H1 (cell line): ENCODE measurements around the gene UTS2B. TPM values are rescaled to one million over a fixed set of nuclear protein-coding genes. Genes with fewer than 3 reads are reported as not detected.

Experiments
- CTCF ChIA-PET: fragments of 300-600 bp; sonication (Branson Sonifier 250); formaldehyde crosslinking; loops from one replicate; lab custom pipeline; 2021; ENCODE audit not compliant: partially characterized antibody; lab: Charles Lee
- POLR2A ChIA-PET: fragments of 300-600 bp; sonication (Branson Sonifier 250); formaldehyde crosslinking; loops from one replicate; lab custom pipeline; 2021; ENCODE audit warnings: inconsistent platforms; ENCODE audit not compliant: partially characterized antibody; lab: Charles Lee
- DNase-seq, 2 experiments: peaks; one replicate each; pipeline versions ENCODE4 v3.0.0 to v3.0.0-alpha.2; 2010 to 2022; ENCODE audit warnings: low spot score in 2 of 2, low read depth in 1 of 2, mixed read lengths in 1 of 2
- FAIRE-seq: peaks from 2 replicates; lab custom pipeline; 2011; peaks lifted over from hg19 to GRCh38; lab: Jason Lieb, UNC
- H2AFZ ChIP-seq: 2 replicates; pipeline ENCODE4 v1.8.1; 2012; ENCODE audit warnings: low read length, inconsistent platforms
- H2AK5ac ChIP-seq: 2 replicates; pipeline ENCODE4 v1.6.1; 2013; ENCODE audit warnings: low read depth, low read length
- H2BK120ac ChIP-seq: replicated peaks from 2 replicates; pipeline ENCODE3; 2013; ENCODE audit warnings: low read depth, low read length, inconsistent platforms
- H2BK12ac ChIP-seq: 2 replicates; pipeline ENCODE4 v1.6.1; 2013; ENCODE audit warnings: low read depth, low read length
- H2BK15ac ChIP-seq: 2 replicates; pipeline ENCODE4 v1.6.1; 2013; ENCODE audit warnings: low read length
- H2BK20ac ChIP-seq: 2 replicates; pipeline ENCODE4 v1.6.1; 2013; ENCODE audit warnings: low read length
- H2BK5ac ChIP-seq: 2 replicates; pipeline ENCODE4 v1.6.1; 2013; ENCODE audit warnings: low read depth, low read length
- H3K14ac ChIP-seq: 2 replicates; pipeline ENCODE4 v1.6.1; 2013; ENCODE audit warnings: inconsistent platforms; ENCODE audit not compliant: insufficient read length
- H3K18ac ChIP-seq: 2 replicates; pipeline ENCODE4 v1.6.1; 2013; ENCODE audit warnings: low read length; ENCODE audit errors: extremely low read depth
- H3K23ac ChIP-seq: 2 replicates; pipeline ENCODE4 v1.6.1; 2013; ENCODE audit warnings: inconsistent platforms; ENCODE audit not compliant: insufficient read length
- H3K23me2 ChIP-seq: 2 replicates; pipeline ENCODE4 v1.6.1; 2013; ENCODE audit warnings: low read depth, low read length
- H3K27ac ChIP-seq: 2 replicates; pipeline ENCODE4 v1.6.1; 2011; ENCODE audit warnings: low read depth, low read length, inconsistent platforms
- H3K27me3 ChIP-seq, 4 experiments: replicated peaks in 1 of 4; 1 replicate in 1 of 4; 2 replicates in 3 of 4; pipeline versions ENCODE4 v1.6.1 to v1.8.1; 2011 to 2013; ENCODE audit warnings: low read length in 3 of 4, mild to moderate bottlenecking in 3 of 4, inconsistent platforms in 2 of 4, mixed read lengths in 2 of 4, moderate library complexity in 1 of 4; ENCODE audit not compliant: control insufficient read depth in 3 of 4, insufficient read depth in 3 of 4; ENCODE audit errors: extremely low read depth in 1 of 4
- H3K36me3 ChIP-seq, 4 experiments: 2 replicates each; pipeline versions ENCODE4 v1.6.1 to v1.8.1; 2011 to 2013; ENCODE audit warnings: mild to moderate bottlenecking in 4 of 4, low read length in 3 of 4, moderate library complexity in 2 of 4, control low read depth in 1 of 4, inconsistent platforms in 1 of 4; ENCODE audit not compliant: insufficient read depth in 4 of 4, control insufficient read depth in 2 of 4
- H3K4ac ChIP-seq: replicated peaks from 2 replicates; pipeline ENCODE3; 2013; ENCODE audit warnings: low read length, low read depth, mixed read lengths, inconsistent platforms; ENCODE audit not compliant: insufficient read length
- H3K4me1 ChIP-seq, 4 experiments: replicated peaks in 1 of 4; 1 replicate in 1 of 4; 2 replicates in 3 of 4; pipeline versions ENCODE4 v1.6.1 to v1.8.1; 2011 to 2013; ENCODE audit warnings: low read length in 3 of 4, inconsistent platforms in 2 of 4, mixed read lengths in 1 of 4; ENCODE audit not compliant: insufficient read depth in 4 of 4, control insufficient read depth in 3 of 4
- H3K4me2 ChIP-seq, 2 experiments: 2 replicates each; pipeline versions ENCODE4 v1.6.1 to v1.8.1; 2011 to 2013; ENCODE audit warnings: low read depth in 2 of 2, low read length in 2 of 2, control low read depth in 1 of 2, inconsistent platforms in 1 of 2, mild to moderate bottlenecking in 1 of 2; ENCODE audit not compliant: insufficient read depth in 1 of 2
- H3K4me3 ChIP-seq, 4 experiments: fragments of 200-600, 300-600 bp in 1 of 4; sonication (generic), shearing (Covaris generic), sonication (Bioruptor Twin) in 1 of 4; 2 replicates each; pipeline versions ENCODE4 v1.5.1 to v1.8.1; 2011 to 2016; ENCODE audit warnings: low read length in 4 of 4, low read depth in 3 of 4, control low read depth in 2 of 4, inconsistent platforms in 2 of 4, mild to moderate bottlenecking in 2 of 4, mixed read lengths in 1 of 4, moderate library complexity in 1 of 4; ENCODE audit not compliant: insufficient read depth in 2 of 4; ENCODE audit errors: extremely low read depth in 1 of 4
- H3K56ac ChIP-seq: replicated peaks from 2 replicates; pipeline ENCODE3; 2013; ENCODE audit warnings: low read depth, mild to moderate bottlenecking, mixed read lengths, low read length, inconsistent platforms; ENCODE audit not compliant: insufficient read length
- H3K79me1 ChIP-seq: 2 replicates; pipeline ENCODE4 v1.6.1; 2013; ENCODE audit warnings: low read depth, low read length, control low read depth
- H3K79me2 ChIP-seq, 2 experiments: 2 replicates each; pipeline versions ENCODE4 v1.6.1 to v1.8.1; 2012 to 2013; ENCODE audit warnings: low read length in 2 of 2, mild to moderate bottlenecking in 2 of 2, inconsistent platforms in 1 of 2; ENCODE audit not compliant: insufficient read depth in 2 of 2, control insufficient read depth in 1 of 2
- H3K9ac ChIP-seq, 4 experiments: replicated peaks in 1 of 4; 1 replicate in 1 of 4; 2 replicates in 3 of 4; pipeline versions ENCODE4 v1.6.1 to v1.8.1; 2011 to 2013; ENCODE audit warnings: low read depth in 3 of 4, low read length in 3 of 4, control low read depth in 2 of 4, mild to moderate bottlenecking in 2 of 4, moderate library complexity in 2 of 4, inconsistent platforms in 1 of 4; ENCODE audit errors: extremely low read depth in 1 of 4
- H3K9me3 ChIP-seq, 2 experiments: 2 replicates each; pipeline versions ENCODE4 v1.6.1 to v1.8.1; 2012 to 2013; ENCODE audit warnings: mild to moderate bottlenecking in 2 of 2, moderate library complexity in 2 of 2, control low read depth in 1 of 2, inconsistent platforms in 1 of 2, low read depth in 1 of 2, low read length in 1 of 2, mixed read lengths in 1 of 2; ENCODE audit not compliant: insufficient read depth in 2 of 2
- H4K20me1 ChIP-seq, 2 experiments: replicated peaks in 1 of 2; 2 replicates each; pipeline versions ENCODE3 to v1.8.1; 2011 to 2013; ENCODE audit warnings: inconsistent platforms in 2 of 2, low read length in 2 of 2, mild to moderate bottlenecking in 1 of 2; ENCODE audit not compliant: insufficient read depth in 2 of 2, control insufficient read depth in 1 of 2
- H4K5ac ChIP-seq: 2 replicates; pipeline ENCODE4 v1.6.1; 2013; ENCODE audit warnings: low read length, low read depth, mixed read lengths, inconsistent platforms; ENCODE audit not compliant: insufficient read length
- H4K8ac ChIP-seq: 2 replicates; pipeline ENCODE4 v1.8.0; 2013; ENCODE audit warnings: mild to moderate bottlenecking, moderate library complexity, low read length, inconsistent platforms; ENCODE audit not compliant: insufficient read depth; ENCODE audit errors: extremely low read depth
- H4K91ac ChIP-seq: replicated peaks from 2 replicates; pipeline ENCODE3; 2013; ENCODE audit warnings: low read length, mixed read lengths, inconsistent platforms; ENCODE audit not compliant: insufficient read length
- EGR1 ChIP-seq: IDR thresholded peaks from 2 replicates; pipeline ENCODE4 v1.6.1; 2011; ENCODE audit warnings: low read depth, low read length, borderline replicate concordance
- EP300 ChIP-seq, 2 experiments: IDR thresholded peaks; 1 replicate in 1 of 2; 2 replicates in 1 of 2; pipeline ENCODE4 v1.6.1; 2011 to 2012; ENCODE audit warnings: low read depth in 2 of 2, low read length in 2 of 2, mild to moderate bottlenecking in 2 of 2, borderline replicate concordance in 1 of 2, inconsistent platforms in 1 of 2, moderate library complexity in 1 of 2
- JUN ChIP-seq: IDR thresholded peaks from 2 replicates; pipeline ENCODE4 v1.6.1; 2011; ENCODE audit warnings: low read depth, mild to moderate bottlenecking, improper control_type of control experiment, low read length
- KDM4A ChIP-seq: IDR thresholded peaks from one replicate; pipeline ENCODE4 v1.7.1; 2012; ENCODE audit warnings: low read depth, mild to moderate bottlenecking, moderate library complexity, low read length, inconsistent platforms; ENCODE audit not compliant: severe bottlenecking
- POLR2AphosphoS5 ChIP-seq: IDR thresholded peaks from 2 replicates; pipeline ENCODE4 v1.6.1; 2011; ENCODE audit warnings: low read depth, low read length
- SUZ12 ChIP-seq: fragments of 200-600 bp; sonication (generic); IDR thresholded peaks from 2 replicates; pipeline ENCODE4 v1.6.1; 2012; ENCODE audit warnings: mild to moderate bottlenecking, inconsistent platforms, low read length, moderate library complexity, mixed read lengths
- TCF12 ChIP-seq: IDR thresholded peaks from 2 replicates; pipeline ENCODE4 v1.6.1; 2011; ENCODE audit warnings: low read depth, mild to moderate bottlenecking, low read length
- USF2 ChIP-seq: IDR thresholded peaks from 2 replicates; pipeline ENCODE4 v1.6.1; 2011; ENCODE audit warnings: low read length, improper control_type of control experiment
- WGBS, 2 experiments: shearing (Covaris generic) in 1 of 2; methylation state at CpG; one replicate each; pipeline versions ENCODE4 v1.1.6 to v1.1.7; 2013 to 2015; ENCODE audit warnings: low lambda C conversion rate in 2 of 2, mixed read lengths in 2 of 2, inconsistent platforms in 1 of 2, low coverage in 1 of 2, missing lambda C conversion rate in 1 of 2; ENCODE audit not compliant: insufficient replicate concordance in 2 of 2, insufficient coverage in 1 of 2, insufficient read length in 1 of 2; ENCODE audit errors: extremely low coverage in 1 of 2, missing lambda C conversion rate in 1 of 2; 5-methylcytosine and 5-hydroxymethylcytosine counted together
- polyA plus RNA-seq, 7 experiments: library from polyadenylated mRNA; depleted of rRNA in 3 of 7; stranded (reverse) in 5 of 7; unstranded in 2 of 7; fragments of >200 nt in 5 of 7; fragments of 200-250 nt in 2 of 7; gene quantifications; 1 replicate in 5 of 7; 2 replicates in 1 of 7; 4 replicates in 1 of 7; pipeline versions ENCODE4 v1.2.1 to v1.2.3, GENCODE V29; 2011 to 2013; ENCODE audit warnings: missing spikeins in 2 of 7, mixed read lengths in 2 of 7
- total RNA-seq: library from RNA; stranded (reverse); fragmentation: NEBNext Ultra II Directional; extraction: Animal tissue kit (Norgen Biotek cat#: 25700); gene quantifications from 2 replicates; pipeline ENCODE4 v1.2.1, GENCODE V29; 2021

Gene UTS2B
- total and polyA plus RNA-seq, 2 of the 8 experiments (the other 6 are each of a cell fraction or from before 2014, with no cell fraction given): not detected

GRCh38 chr3:191366675-191367074 lies 36.3 kb upstream of the UTS2B start:
- 88% methylated on average over 2 of the region's 2 CpGs; no CpG with 5 or more reads in 1 of the 2 experiments for WGBS, 2 experiments
- no peak overlapping the region; a peak in 1 of 7 replicates for H3K9ac ChIP-seq
- H4K91ac ChIP-seq: no peak overlapping the region
- no peak overlapping the region for H3K18ac ChIP-seq
- H4K8ac ChIP-seq: no peak overlapping the region
- DNase-seq (no peak), FAIRE-seq (no peak)
- H3K4ac ChIP-seq: no peak overlapping the region
- H2BK15ac ChIP-seq: no peak overlapping the region
- peaks cover 0 to 14% (median 6%) of the 10 kb centered on the region in 4 experiments; a peak in 4 of 7 replicates for H3K4me1 ChIP-seq
- H2AK5ac ChIP-seq: no peak overlapping the region
- no peaks in the 10 kb centered on the region for H3K79me1 ChIP-seq
- no peak overlapping the region for H3K23ac ChIP-seq
- no peak overlapping the region for H2BK120ac ChIP-seq
- TF ChIP-seq SUZ12 (no peak), JUN (no peak), TCF12 (no peak), POLR2AphosphoS5 (no peak), EP300 (IDR thresholded peaks at IDR 0.05; ENCODE audit: borderline replicate concordance in 1 of 2, low read depth in 2 of 2, low read length in 2 of 2) (no peak), KDM4A (no peak), USF2 (no peak), EGR1 (no peak)
- no peak overlapping the region for H3K56ac ChIP-seq
- no peak overlapping the region for H2AFZ ChIP-seq
- H3K27me3 ChIP-seq: no peaks in the 10 kb centered on the region
- no peak overlapping the region for H3K27ac ChIP-seq
- H3K23me2 ChIP-seq: no peaks in the 10 kb centered on the region
- no peak overlapping the region for H2BK12ac ChIP-seq
- no peaks in the 10 kb centered on the region for H4K20me1 ChIP-seq
- CTCF ChIA-PET: interaction anchor here (0.7 to 2.7 kb wide), 4 partner anchors 9 to 1190 kb away, joined by 3 to 6 read pairs (median 3); no protein-coding TSS in a partner anchor
- no peak overlapping the region for H3K4me3 ChIP-seq
- H3K9me3 ChIP-seq: no peaks in the 10 kb centered on the region
- H4K5ac ChIP-seq: no peak overlapping the region
- H2BK20ac ChIP-seq: no peak overlapping the region
- no peaks in the 10 kb centered on the region for H3K36me3 ChIP-seq
- H3K14ac ChIP-seq: no peak overlapping the region
- H3K4me2 ChIP-seq: no peak overlapping the region
- H2BK5ac ChIP-seq: no peak overlapping the region
- POLR2A ChIA-PET: no interaction called here
- H3K79me2 ChIP-seq: no peaks in the 10 kb centered on the region
